ENCODE data around the gene OTOS. TPM values are rescaled to one million over a fixed set of nuclear protein-coding genes. Genes with fewer than 3 reads are reported as not detected.
A peak's percentile ranks its signal among the peaks of the same experiment; 100 is the strongest.

OTOS gene
- total RNA-seq, 1 donor from 2014 or later: not detected

DNA sequence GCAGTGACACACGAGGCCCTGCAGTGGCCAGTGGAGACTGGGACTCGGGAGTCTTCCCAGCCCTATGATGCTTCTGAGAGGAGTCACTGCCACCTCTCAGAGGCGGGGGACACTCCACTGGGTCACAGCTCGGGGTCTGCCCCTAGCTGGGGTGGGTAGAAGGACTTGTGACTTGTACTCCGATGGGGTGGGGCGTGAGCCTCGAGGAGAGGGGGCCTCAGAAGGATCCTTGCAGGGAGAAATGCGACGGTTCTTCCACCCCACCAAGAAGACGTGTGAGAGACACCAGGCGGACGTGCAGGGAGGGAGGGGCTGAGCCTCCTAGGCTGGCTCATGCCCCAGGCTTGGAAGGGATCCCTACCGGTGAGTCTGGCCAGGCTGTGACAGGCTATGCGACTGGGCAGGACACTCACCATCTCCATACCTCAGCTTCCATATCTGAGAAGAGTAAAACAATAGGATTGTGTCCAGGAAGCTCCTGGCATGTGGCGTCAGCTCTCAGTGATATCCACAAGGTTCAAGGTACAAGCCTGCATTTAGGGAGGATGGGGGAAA, 11.1 kb upstream of the OTOS start:
- no peak overlapping the region for H3K4me2 ChIP-seq (ENCODE audit: low read length)
- H3K4me1 Mint-ChIP-seq (ENCODE audit: low read depth, unreplicated experiment): peaks cover 11% of the 10 kb centered on the region
- H3K27me3 Mint-ChIP-seq (ENCODE audit: low read depth, unreplicated experiment): peaks cover 52% of the 10 kb centered on the region
- no peaks in the 10 kb centered on the region for H3K36me3 Mint-ChIP-seq (ENCODE audit: low read depth, unreplicated experiment)
- H4K20me1 ChIP-seq (ENCODE audit: insufficient read depth, low read length): no peaks in the 10 kb centered on the region
- TF ChIP-seq, protein P1, sequence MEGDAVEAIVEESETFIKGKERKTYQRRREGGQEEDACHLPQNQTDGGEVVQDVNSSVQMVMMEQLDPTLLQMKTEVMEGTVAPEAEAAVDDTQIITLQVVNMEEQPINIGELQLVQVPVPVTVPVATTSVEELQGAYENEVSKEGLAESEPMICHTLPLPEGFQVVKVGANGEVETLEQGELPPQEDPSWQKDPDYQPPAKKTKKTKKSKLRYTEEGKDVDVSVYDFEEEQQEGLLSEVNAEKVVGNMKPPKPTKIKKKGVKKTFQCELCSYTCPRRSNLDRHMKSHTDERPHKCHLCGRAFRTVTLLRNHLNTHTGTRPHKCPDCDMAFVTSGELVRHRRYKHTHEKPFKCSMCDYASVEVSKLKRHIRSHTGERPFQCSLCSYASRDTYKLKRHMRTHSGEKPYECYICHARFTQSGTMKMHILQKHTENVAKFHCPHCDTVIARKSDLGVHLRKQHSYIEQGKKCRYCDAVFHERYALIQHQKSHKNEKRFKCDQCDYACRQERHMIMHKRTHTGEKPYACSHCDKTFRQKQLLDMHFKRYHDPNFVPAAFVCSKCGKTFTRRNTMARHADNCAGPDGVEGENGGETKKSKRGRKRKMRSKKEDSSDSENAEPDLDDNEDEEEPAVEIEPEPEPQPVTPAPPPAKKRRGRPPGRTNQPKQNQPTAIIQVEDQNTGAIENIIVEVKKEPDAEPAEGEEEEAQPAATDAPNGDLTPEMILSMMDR (IDR thresholded peaks at IDR 0.05; ENCODE audit: insufficient read depth, low read depth, low read length): no peak
- no peak for TF ChIP-seq EZH2 (IDR thresholded peaks at IDR 0.05; ENCODE audit: insufficient read depth, low read length)
- no peaks in the 10 kb centered on the region for H3K9me3 ChIP-seq (ENCODE audit: insufficient read depth, low read depth, low read length)
- no peak overlapping the region for H3K4me3 ChIP-seq (ENCODE audit: insufficient read depth, low read depth, low read length)
- H3K9me3 Mint-ChIP-seq (ENCODE audit: unreplicated experiment): peaks cover 5% of the 10 kb centered on the region
- FAIRE-seq (no peak), DNase-seq (ENCODE audit: low read depth) (no peak)
- no peak overlapping the region for H3K9ac ChIP-seq (ENCODE audit: low read length)
- no peaks in the 10 kb centered on the region for H3K4me1 ChIP-seq (ENCODE audit: insufficient read depth, low read length)
- H2AFZ ChIP-seq (ENCODE audit: low read depth, low read length): no peak overlapping the region
- H3K4me3 Mint-ChIP-seq (ENCODE audit: unreplicated experiment): no peak overlapping the region
- H3K36me3 ChIP-seq (ENCODE audit: insufficient read depth, low read length): no peaks in the 10 kb centered on the region
- H3K27ac ChIP-seq (ENCODE audit: low read depth, low read length): no peak overlapping the region
- H3K27ac Mint-ChIP-seq (ENCODE audit: unreplicated experiment): no peak overlapping the region
- no peaks in the 10 kb centered on the region for H3K79me2 ChIP-seq (ENCODE audit: insufficient read depth, low read length)
- H3K27me3 ChIP-seq (ENCODE audit: insufficient read depth, low read length): peaks cover 24% of the 10 kb centered on the region

DNA sequence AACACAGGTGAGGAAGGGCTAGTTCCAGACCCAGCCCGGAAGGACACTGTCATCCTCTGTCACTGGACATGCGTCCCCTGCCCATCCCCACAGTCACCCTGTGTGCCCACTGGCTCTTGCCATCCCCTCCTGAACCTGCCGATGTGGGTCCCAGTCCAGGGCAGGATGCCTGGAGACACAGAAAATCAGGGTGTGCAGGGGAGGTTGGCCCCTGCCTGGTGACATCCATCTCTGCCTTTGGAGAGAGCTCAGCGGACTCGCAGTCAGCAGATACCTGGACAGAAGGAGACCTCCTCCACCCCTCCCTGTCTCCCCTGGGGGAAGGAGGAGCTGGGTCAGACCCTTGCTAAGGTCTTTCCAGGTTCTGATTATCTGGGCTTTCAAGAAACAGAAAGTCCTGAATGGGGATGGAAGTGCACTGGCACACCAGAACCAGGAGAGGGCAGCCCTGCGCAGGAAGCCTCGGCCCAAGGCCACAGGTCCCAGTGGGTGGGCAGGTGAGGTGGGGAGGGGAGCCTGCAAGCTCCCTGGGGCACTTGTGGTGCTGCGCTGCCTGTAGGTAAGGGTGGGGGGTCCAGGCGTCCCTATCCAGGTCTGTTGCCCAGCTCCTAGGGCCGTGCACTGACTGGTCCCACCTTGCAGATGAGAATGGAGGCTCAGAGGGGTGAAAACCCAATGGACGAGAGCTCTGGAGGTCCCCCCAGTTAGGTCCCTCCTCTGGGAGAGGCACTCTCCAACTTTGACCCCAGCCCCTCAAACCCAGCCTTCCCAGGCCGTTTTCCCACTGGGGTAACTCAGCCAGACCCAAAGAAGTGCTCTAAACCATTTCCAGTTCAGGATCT, 9.7 kb upstream of the OTOS start:
- TF ChIP-seq EZH2 (IDR thresholded peaks at IDR 0.05; ENCODE audit: insufficient read depth, low read length): no peak
- TF ChIP-seq, protein P1 (IDR thresholded peaks at IDR 0.05; ENCODE audit: insufficient read depth, low read depth, low read length): peak; percentile 63
- DNase-seq (ENCODE audit: low read depth): no peak
- FAIRE-seq: no peak

More for the DNA sequence above, 9.7 kb upstream of the OTOS start:
- no peak overlapping the region for H3K4me2 ChIP-seq (ENCODE audit: low read length)
- no peak overlapping the region for H2AFZ ChIP-seq (ENCODE audit: low read depth, low read length)
- H3K27me3 ChIP-seq (ENCODE audit: insufficient read depth, low read length): peaks cover 21% of the 10 kb centered on the region
- H3K27me3 Mint-ChIP-seq (ENCODE audit: low read depth, unreplicated experiment): peaks cover 45% of the 10 kb centered on the region
- no peak overlapping the region for H3K27ac ChIP-seq (ENCODE audit: low read depth, low read length)
- H3K9me3 ChIP-seq (ENCODE audit: insufficient read depth, low read depth, low read length): no peaks in the 10 kb centered on the region
- H3K36me3 Mint-ChIP-seq (ENCODE audit: low read depth, unreplicated experiment): no peaks in the 10 kb centered on the region
- H3K4me3 ChIP-seq (ENCODE audit: insufficient read depth, low read depth, low read length): no peak overlapping the region
- H3K9ac ChIP-seq (ENCODE audit: low read length): no peak overlapping the region
- no peaks in the 10 kb centered on the region for H3K4me1 ChIP-seq (ENCODE audit: insufficient read depth, low read length)
- no peak overlapping the region for H3K27ac Mint-ChIP-seq (ENCODE audit: unreplicated experiment)
- peaks cover 5% of the 10 kb centered on the region for H3K9me3 Mint-ChIP-seq (ENCODE audit: unreplicated experiment)
- no peak overlapping the region for H3K4me3 Mint-ChIP-seq (ENCODE audit: unreplicated experiment)
- no peaks in the 10 kb centered on the region for H3K79me2 ChIP-seq (ENCODE audit: insufficient read depth, low read length)
- no peaks in the 10 kb centered on the region for H3K36me3 ChIP-seq (ENCODE audit: insufficient read depth, low read length)
- peaks cover 2% of the 10 kb centered on the region for H3K4me1 Mint-ChIP-seq (ENCODE audit: low read depth, unreplicated experiment)
- H4K20me1 ChIP-seq (ENCODE audit: insufficient read depth, low read length): no peaks in the 10 kb centered on the region
